ENCODE measurements around the gene AHNAK2.
A peak's percentile ranks its signal among the peaks of the same experiment; 100 is the strongest.

AHNAK2 gene

GRCh38 chr14:104932676-104933631, 45.2 kb downstream of the AHNAK2 start:
- peaks cover 57% of the 10 kb centered on the region for H3K27me3 ChIP-seq (ENCODE audit: control insufficient read depth, insufficient read depth, low read length)
- no peak overlapping the region for H3K4me3 ChIP-seq (ENCODE audit: low read length)
- H3K9me3 ChIP-seq (ENCODE audit: control insufficient read depth, low read length) = no peaks in the 10 kb centered on the region
- peaks cover 4% of the 10 kb centered on the region for H3K4me1 ChIP-seq (ENCODE audit: control insufficient read depth, insufficient read depth, low read length)
- no peaks in the 10 kb centered on the region for H3K36me3 ChIP-seq (ENCODE audit: control insufficient read depth, insufficient read depth, low read length)
- H3K9ac ChIP-seq (ENCODE audit: low read length) = peak overlapping the region; percentile 39

- H3K4me1 ChIP-seq (ENCODE audit: control insufficient read depth, insufficient read depth, low read length) = peaks cover 4% of the 10 kb centered on the region
- no peak overlapping the region for H3K4me3 ChIP-seq (ENCODE audit: low read length)
- no peaks in the 10 kb centered on the region for H3K36me3 ChIP-seq (ENCODE audit: control insufficient read depth, insufficient read depth, low read length)
- H3K9ac ChIP-seq (ENCODE audit: low read length) = no peak overlapping the region
- H3K27me3 ChIP-seq (ENCODE audit: control insufficient read depth, insufficient read depth, low read length) = peaks cover 59% of the 10 kb centered on the region
- no peaks in the 10 kb centered on the region for H3K9me3 ChIP-seq (ENCODE audit: control insufficient read depth, low read length)
Observed at GRCh38 chr14:104931771-104932675, 46.2 kb downstream of the AHNAK2 start.

GRCh38 chr14:104931304-104931770, 46.8 kb downstream of the AHNAK2 start:
- H3K36me3 ChIP-seq (ENCODE audit: control insufficient read depth, insufficient read depth, low read length) = no peaks in the 10 kb centered on the region
- peaks cover 53% of the 10 kb centered on the region for H3K27me3 ChIP-seq (ENCODE audit: control insufficient read depth, insufficient read depth, low read length)
- no peaks in the 10 kb centered on the region for H3K9me3 ChIP-seq (ENCODE audit: control insufficient read depth, low read length)
- H3K4me1 ChIP-seq (ENCODE audit: control insufficient read depth, insufficient read depth, low read length) = peaks cover 4% of the 10 kb centered on the region
- no peak overlapping the region for H3K4me3 ChIP-seq (ENCODE audit: low read length)
- H3K9ac ChIP-seq (ENCODE audit: low read length) = no peak overlapping the region

- H3K9me3 ChIP-seq (ENCODE audit: control insufficient read depth, low read length) = no peaks in the 10 kb centered on the region
- H3K4me1 ChIP-seq (ENCODE audit: control insufficient read depth, insufficient read depth, low read length) = peaks cover 5% of the 10 kb centered on the region
- peaks cover 53% of the 10 kb centered on the region for H3K27me3 ChIP-seq (ENCODE audit: control insufficient read depth, insufficient read depth, low read length)
- no peaks in the 10 kb centered on the region for H3K36me3 ChIP-seq (ENCODE audit: control insufficient read depth, insufficient read depth, low read length)
- no peak overlapping the region for H3K4me3 ChIP-seq (ENCODE audit: low read length)
- no peak overlapping the region for H3K9ac ChIP-seq (ENCODE audit: low read length)
Observed at GRCh38 chr14:104930526-104931303, 47.5 kb downstream of the AHNAK2 start.

GRCh38 chr14:104929268-104930230, 48.6 kb downstream of the AHNAK2 start:
- Histone ChIP-seq H3K4me1 (ENCODE audit: control insufficient read depth, insufficient read depth, low read length) (peaks cover 8% of the 10 kb centered on the region), H3K36me3 (ENCODE audit: control insufficient read depth, insufficient read depth, low read length) (no peaks in the 10 kb centered on the region), H3K27me3 (ENCODE audit: control insufficient read depth, insufficient read depth, low read length) (peaks cover 44% of the 10 kb centered on the region), H3K9me3 (ENCODE audit: control insufficient read depth, low read length) (no peaks in the 10 kb centered on the region), H3K4me3 (ENCODE audit: low read length) (no peak overlapping the region), H3K9ac (ENCODE audit: low read length) (no peak overlapping the region)

- no peak overlapping the region for H3K4me3 ChIP-seq (ENCODE audit: low read length)
- no peaks in the 10 kb centered on the region for H3K9me3 ChIP-seq (ENCODE audit: control insufficient read depth, low read length)
- no peak overlapping the region for H3K9ac ChIP-seq (ENCODE audit: low read length)
- peaks cover 38% of the 10 kb centered on the region for H3K27me3 ChIP-seq (ENCODE audit: control insufficient read depth, insufficient read depth, low read length)
- H3K36me3 ChIP-seq (ENCODE audit: control insufficient read depth, insufficient read depth, low read length) = no peaks in the 10 kb centered on the region
- H3K4me1 ChIP-seq (ENCODE audit: control insufficient read depth, insufficient read depth, low read length) = peaks cover 8% of the 10 kb centered on the region
Observed at GRCh38 chr14:104928391-104929133, 49.6 kb downstream of the AHNAK2 start.

- H3K4me1 ChIP-seq (ENCODE audit: control insufficient read depth, insufficient read depth, low read length) = peaks cover 8% of the 10 kb centered on the region
- H3K27me3 ChIP-seq (ENCODE audit: control insufficient read depth, insufficient read depth, low read length) = peaks cover 34% of the 10 kb centered on the region
- no peak overlapping the region for H3K9ac ChIP-seq (ENCODE audit: low read length)
- no peaks in the 10 kb centered on the region for H3K36me3 ChIP-seq (ENCODE audit: control insufficient read depth, insufficient read depth, low read length)
- H3K9me3 ChIP-seq (ENCODE audit: control insufficient read depth, low read length) = no peaks in the 10 kb centered on the region
- H3K4me3 ChIP-seq (ENCODE audit: low read length) = no peak overlapping the region
Observed at GRCh38 chr14:104927901-104928300, 50.3 kb downstream of the AHNAK2 start.

- Histone ChIP-seq H3K9ac (ENCODE audit: low read length) (no peak overlapping the region), H3K27me3 (ENCODE audit: control insufficient read depth, insufficient read depth, low read length) (peaks cover 29% of the 10 kb centered on the region), H3K36me3 (ENCODE audit: control insufficient read depth, insufficient read depth, low read length) (no peaks in the 10 kb centered on the region), H3K9me3 (ENCODE audit: control insufficient read depth, low read length) (no peaks in the 10 kb centered on the region), H3K4me1 (ENCODE audit: control insufficient read depth, insufficient read depth, low read length) (peaks cover 8% of the 10 kb centered on the region), H3K4me3 (ENCODE audit: low read length) (no peak overlapping the region)
Observed at GRCh38 chr14:104927432-104927816, 50.8 kb downstream of the AHNAK2 start.

GRCh38 chr14:104926619-104927431, 51.3 kb downstream of the AHNAK2 start:
- no peaks in the 10 kb centered on the region for H3K9me3 ChIP-seq (ENCODE audit: control insufficient read depth, low read length)
- peaks cover 23% of the 10 kb centered on the region for H3K27me3 ChIP-seq (ENCODE audit: control insufficient read depth, insufficient read depth, low read length)
- no peaks in the 10 kb centered on the region for H3K36me3 ChIP-seq (ENCODE audit: control insufficient read depth, insufficient read depth, low read length)
- no peak overlapping the region for H3K9ac ChIP-seq (ENCODE audit: low read length)
- no peak overlapping the region for H3K4me3 ChIP-seq (ENCODE audit: low read length)
- peaks cover 5% of the 10 kb centered on the region for H3K4me1 ChIP-seq (ENCODE audit: control insufficient read depth, insufficient read depth, low read length)
